HepG2 (cell line): ENCODE data around the gene UAP1L1. TPM values are rescaled to one million over a fixed set of nuclear protein-coding genes. Genes with fewer than 3 reads are reported as not detected.

Experiments
- ESRRA ChIP-seq: sonication (generic); formaldehyde crosslinking; IDR thresholded peaks from 2 replicates; pipeline ENCODE4 v1.5.1; 2020; ENCODE audit warnings: mild to moderate bottlenecking, low read depth, missing genetic modification reagents
- FOXK2 ChIP-seq: fragments of 450-650 bp; IDR thresholded peaks from 2 replicates; pipeline ENCODE4 v1.6.1; 2016
- HNF4G ChIP-seq, 2 experiments: sonication (generic) in 1 of 2; formaldehyde crosslinking in 1 of 2; IDR thresholded peaks; 2 replicates each; pipeline versions ENCODE4 v1.4.0 to v1.6.1; 2011 to 2020; ENCODE audit warnings: borderline replicate concordance in 2 of 2, low read depth in 2 of 2, mild to moderate bottlenecking in 2 of 2, low read length in 1 of 2, missing genetic modification reagents in 1 of 2, moderate library complexity in 1 of 2
- HOXA3 ChIP-seq: sonication (generic); formaldehyde crosslinking; IDR thresholded peaks from 2 replicates; pipeline ENCODE4 v1.5.0; 2020; ENCODE audit warnings: missing genetic modification reagents
- MED1 ChIP-seq: sonication (generic); formaldehyde crosslinking; IDR thresholded peaks from 2 replicates; pipeline ENCODE4 v1.4.0; 2020; ENCODE audit warnings: missing genetic modification reagents
- MXD3 ChIP-seq: IDR thresholded peaks from 2 replicates; pipeline ENCODE4 v1.6.1; 2016; ENCODE audit warnings: mild to moderate bottlenecking, missing biosample characterization, missing genetic modification reagents
- NCOA2 ChIP-seq: sonication (generic); formaldehyde crosslinking; IDR thresholded peaks from 2 replicates; pipeline ENCODE4 v1.8.0; 2022; ENCODE audit warnings: inconsistent platforms
- NR1H2 ChIP-seq: sonication (generic); formaldehyde crosslinking; IDR thresholded peaks from 2 replicates; pipeline ENCODE4 v1.8.1; 2022; ENCODE audit warnings: low read depth, missing genetic modification reagents, borderline replicate concordance
- SAP130 ChIP-seq: IDR thresholded peaks from 2 replicates; pipeline ENCODE4 v1.6.1; 2016; ENCODE audit warnings: low read depth
- SMAD9 ChIP-seq: sonication (generic); formaldehyde crosslinking; IDR thresholded peaks from 2 replicates; pipeline ENCODE4 v1.5.1; 2020; ENCODE audit warnings: mild to moderate bottlenecking, missing genetic modification reagents
- SP140L ChIP-seq: sonication (generic); formaldehyde crosslinking; IDR thresholded peaks from 2 replicates; pipeline ENCODE4 v1.4.0; 2020; ENCODE audit warnings: missing genetic modification reagents, borderline replicate concordance
- SP5 ChIP-seq: IDR thresholded peaks from 2 replicates; pipeline ENCODE4 v1.6.1; 2016; ENCODE audit warnings: low read depth, borderline replicate concordance
- TRIM24 ChIP-seq: sonication (generic); formaldehyde crosslinking; IDR thresholded peaks from 2 replicates; pipeline ENCODE4 v1.8.0; 2022; ENCODE audit warnings: mild to moderate bottlenecking, missing genetic modification reagents
- YEATS4 ChIP-seq: sonication (generic); formaldehyde crosslinking; IDR thresholded peaks from 2 replicates; pipeline ENCODE4 v1.4.0; 2020; ENCODE audit warnings: missing genetic modification reagents, borderline replicate concordance
- ZBTB7B ChIP-seq: sonication (generic); formaldehyde crosslinking; IDR thresholded peaks from 2 replicates; pipeline ENCODE4 v1.4.0; 2020; ENCODE audit warnings: missing genetic modification reagents
- ZMYM3 ChIP-seq: sonication (generic); formaldehyde crosslinking; IDR thresholded peaks from 2 replicates; pipeline ENCODE4 v1.5.1; 2020; ENCODE audit warnings: mild to moderate bottlenecking, missing genetic modification reagents
- ZNF264 ChIP-seq: sonication (generic); formaldehyde crosslinking; IDR thresholded peaks from 2 replicates; pipeline ENCODE4 v1.4.0; 2020; ENCODE audit warnings: missing genetic modification reagents
- ZNF280D ChIP-seq: sonication (generic); formaldehyde crosslinking; IDR thresholded peaks from 2 replicates; pipeline ENCODE4 v1.5.1; 2020; ENCODE audit warnings: mild to moderate bottlenecking, missing genetic modification reagents
- ZNF367 ChIP-seq: sonication (generic); formaldehyde crosslinking; IDR thresholded peaks from 2 replicates; pipeline ENCODE4 v1.4.0; 2020; ENCODE audit warnings: missing genetic modification reagents, borderline replicate concordance
- ZNF441 ChIP-seq: sonication (generic); formaldehyde crosslinking; IDR thresholded peaks from 2 replicates; pipeline ENCODE4 v1.7.0; 2021; ENCODE audit warnings: missing genetic modification reagents, borderline replicate concordance
- ZNF547 ChIP-seq: sonication (generic); formaldehyde crosslinking; IDR thresholded peaks from 2 replicates; pipeline ENCODE4 v1.5.1; 2020; ENCODE audit warnings: mild to moderate bottlenecking, missing genetic modification reagents
- ZNF574 ChIP-seq: sonication (generic); formaldehyde crosslinking; IDR thresholded peaks from 2 replicates; pipeline ENCODE4 v1.4.0; 2020; ENCODE audit warnings: missing genetic modification reagents
- ZNF616 ChIP-seq: sonication (generic); formaldehyde crosslinking; IDR thresholded peaks from 2 replicates; pipeline ENCODE4 v1.5.0; 2020; ENCODE audit warnings: low read depth, mild to moderate bottlenecking, missing genetic modification reagents
- ZNF883 ChIP-seq: sonication (generic); formaldehyde crosslinking; IDR thresholded peaks from 2 replicates; pipeline ENCODE4 v1.5.1; 2020; ENCODE audit warnings: mild to moderate bottlenecking, missing genetic modification reagents; ENCODE audit errors: not compliant biosample characterization
- polyA plus RNA-seq, 8 experiments: library from polyadenylated mRNA; depleted of rRNA in 3 of 8; stranded (reverse) in 7 of 8; unstranded in 1 of 8; fragments of >200 nt; fragmentation: Illumina TruSeq in 4 of 8; extraction: Trizol in 4 of 8; gene quantifications; 2 replicates each; pipeline versions ENCODE4 v1.2.1 to v1.2.3, GENCODE V29; 2011 to 2016; ENCODE audit warnings: low read depth in 4 of 8, missing spikeins in 1 of 8, mixed read lengths in 1 of 8; ENCODE audit not compliant: insufficient read depth in 1 of 8
- total RNA-seq, 5 experiments: library from RNA; depleted of rRNA; stranded (reverse); fragments of >200 nt; fragmentation: Illumina TruSeq; extraction: Trizol; gene quantifications; 2 replicates each; pipeline ENCODE4 v1.2.3, GENCODE V29; 2016; ENCODE audit warnings: low read depth in 1 of 5

The UAP1L1 gene
- total and polyA plus RNA-seq, 2 of the 13 experiments (the other 11 are each of a cell fraction or from before 2014, with no cell fraction given): 5.4 to 6.4 TPM

- TF ChIP-seq MXD3 (CRISPR knock-in tag): no peak
- TF ChIP-seq ZNF441: peak; percentile 92
- no peak for TF ChIP-seq SMAD9 (CRISPR knock-in tag)
- TF ChIP-seq SP5 (CRISPR knock-in tag): peak; percentile 68; the same call in 1 of the 2 replicates
- no peak for TF ChIP-seq SP140L (CRISPR knock-in tag)
- peak; percentile 40 for TF ChIP-seq ZNF574 (CRISPR knock-in tag)
- no peak for TF ChIP-seq NR1H2
- TF ChIP-seq ZNF264 (CRISPR knock-in tag): peak; percentile 43; the same call in 1 of the 2 replicates
- TF ChIP-seq HNF4G (IDR thresholded peaks at IDR 0.05; ENCODE audit: borderline replicate concordance, low read depth, low read length): peak; percentile 63
- no peak for TF ChIP-seq HNF4G (CRISPR knock-in tag; IDR thresholded peaks at IDR 0.05; ENCODE audit: borderline replicate concordance, low read depth)
- TF ChIP-seq NCOA2: 0 out of 2 replicates have a peak, but pooled peaks have one; percentile 9
- TF ChIP-seq ZNF883 (CRISPR knock-in tag): peak; percentile 66
- TF ChIP-seq HOXA3: 0 out of 2 replicates have a peak, but pooled peaks have one; percentile 46
- no peak for TF ChIP-seq ESRRA
- 0 out of 2 replicates have a peak, but pooled peaks have one; percentile 36 for TF ChIP-seq ZNF616 (CRISPR knock-in tag)
- peak; percentile 46; the same call in 1 of the 2 replicates for TF ChIP-seq ZNF547 (CRISPR knock-in tag)
- no peak for TF ChIP-seq FOXK2
- peak; percentile 83 for TF ChIP-seq ZMYM3
- TF ChIP-seq YEATS4 (CRISPR knock-in tag): no peak; the same call in 1 of the 2 replicates
- TF ChIP-seq TRIM24: no peak
- TF ChIP-seq ZNF367 (CRISPR knock-in tag): no peak
- TF ChIP-seq ZNF280D: 0 out of 2 replicates have a peak, but pooled peaks have one; percentile 31
- peak; percentile 29; the same call in 1 of the 2 replicates for TF ChIP-seq ZBTB7B
- 0 out of 2 replicates have a peak, but pooled peaks have one; percentile 30 for TF ChIP-seq MED1 (CRISPR knock-in tag)
- TF ChIP-seq SAP130 (CRISPR knock-in tag): peak; percentile 57; the same call in 1 of the 2 replicates
Measured at GRCh38 chr9:137073992-137074399, 3.3 kb upstream of the UAP1L1 start (continued).
